ENCODE measurements around the gene ING3. TPM values are rescaled to one million over a fixed set of nuclear protein-coding genes. Genes with fewer than 3 reads are reported as not detected.

The ING3 gene
- total RNA-seq, 1 experiment from 2014 or later = 9.6 TPM

DNA sequence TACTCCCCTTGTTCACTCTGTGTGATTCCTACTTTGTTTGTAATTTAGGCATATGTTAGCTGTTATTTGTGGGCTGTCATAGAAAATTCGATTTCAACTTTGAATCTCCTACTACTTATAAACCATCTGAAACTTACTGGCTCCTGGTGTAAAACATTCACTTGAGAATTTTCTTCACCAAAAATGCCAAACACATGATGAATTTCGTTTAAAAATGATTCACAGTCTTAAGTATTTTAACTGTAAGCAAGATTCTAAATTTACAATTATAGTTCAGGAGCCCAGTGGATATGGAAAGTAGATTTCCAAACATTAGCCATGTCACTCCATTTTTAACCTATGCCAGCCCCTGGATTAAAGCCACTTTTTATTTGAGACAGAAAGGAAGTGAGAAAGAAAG lies 41.0 kb downstream of the ING3 start:
- no peaks in the 10 kb centered on the region for H3K9me3 Mint-ChIP-seq (ENCODE audit: low read depth, unreplicated experiment)
- no peak for DNase-seq
- H3K27me3 Mint-ChIP-seq (ENCODE audit: unreplicated experiment) = no peaks in the 10 kb centered on the region
- BruUV-seq (replicated peaks) = no TSS peak
- H3K27ac Mint-ChIP-seq (ENCODE audit: unreplicated experiment) = no peak overlapping the region
- no peak overlapping the region for H3K4me3 Mint-ChIP-seq (ENCODE audit: low read depth, unreplicated experiment)
- no peak for TF ChIP-seq CTCF (IDR thresholded peaks at IDR 0.05; ENCODE audit: unreplicated experiment)
- CTCF ChIA-PET = no interaction called here
- intact Hi-C loops (cut with micrococcal nuclease; ENCODE audit: unreplicated experiment) = no loop called here
- peaks cover 37% of the 10 kb centered on the region for H3K4me1 Mint-ChIP-seq (ENCODE audit: low read depth, unreplicated experiment)
- peaks cover 6% of the 10 kb centered on the region for H3K36me3 Mint-ChIP-seq (ENCODE audit: insufficient read depth, unreplicated experiment)

DNA sequence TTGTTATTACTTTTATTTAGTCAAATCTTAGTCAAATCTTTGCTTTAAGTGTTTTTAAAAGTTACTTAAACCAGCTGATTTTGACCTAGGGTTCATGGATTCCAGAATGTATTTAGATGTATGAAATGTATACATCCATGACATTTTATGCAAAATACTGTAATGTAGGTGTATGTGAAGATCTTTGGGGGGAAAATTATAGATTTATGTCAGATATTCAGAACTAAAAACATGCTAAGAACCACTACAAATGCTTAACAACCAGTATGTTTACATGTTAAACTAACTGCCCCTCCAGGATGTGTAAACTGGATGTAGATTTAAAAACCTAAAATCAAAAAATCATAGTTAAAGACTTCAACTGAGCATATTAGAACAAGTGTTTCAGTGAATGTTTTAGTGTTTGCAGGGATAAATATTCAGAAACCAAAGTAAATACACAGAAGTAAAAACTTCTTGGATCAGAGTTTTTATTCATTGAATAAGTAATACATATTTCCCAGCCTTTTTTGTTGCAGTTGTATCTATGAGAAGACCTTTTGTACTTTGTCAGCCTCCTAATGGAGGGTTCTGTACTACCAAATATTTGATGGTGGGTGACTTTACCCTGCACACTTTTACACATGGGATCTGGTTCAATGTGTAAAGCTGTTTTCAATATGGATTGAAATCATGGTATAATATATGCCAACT lies 41.8 kb downstream of the ING3 start:
- no peak for TF ChIP-seq CTCF (IDR thresholded peaks at IDR 0.05; ENCODE audit: unreplicated experiment)
- H3K9me3 Mint-ChIP-seq (ENCODE audit: low read depth, unreplicated experiment) = no peaks in the 10 kb centered on the region
- peaks cover 41% of the 10 kb centered on the region for H3K4me1 Mint-ChIP-seq (ENCODE audit: low read depth, unreplicated experiment)
- no peaks in the 10 kb centered on the region for H3K27me3 Mint-ChIP-seq (ENCODE audit: unreplicated experiment)
- CTCF ChIA-PET = no interaction called here
- no peak overlapping the region for H3K27ac Mint-ChIP-seq (ENCODE audit: unreplicated experiment)
- H3K4me3 Mint-ChIP-seq (ENCODE audit: low read depth, unreplicated experiment) = no peak overlapping the region
- intact Hi-C loops (cut with micrococcal nuclease; ENCODE audit: unreplicated experiment) = no loop called here
- peaks cover 6% of the 10 kb centered on the region for H3K36me3 Mint-ChIP-seq (ENCODE audit: insufficient read depth, unreplicated experiment)
- BruUV-seq (replicated peaks) = no TSS peak
- no peak for DNase-seq

- peaks cover 35% of the 10 kb centered on the region for H3K4me1 Mint-ChIP-seq (ENCODE audit: low read depth, unreplicated experiment)
- no peaks in the 10 kb centered on the region for H3K9me3 Mint-ChIP-seq (ENCODE audit: low read depth, unreplicated experiment)
- DNase-seq = no peak
- H3K4me3 Mint-ChIP-seq (ENCODE audit: low read depth, unreplicated experiment) = no peak overlapping the region
- H3K27ac Mint-ChIP-seq (ENCODE audit: unreplicated experiment) = no peak overlapping the region
- intact Hi-C loops (cut with micrococcal nuclease; ENCODE audit: unreplicated experiment) = no loop called here
- no peaks in the 10 kb centered on the region for H3K27me3 Mint-ChIP-seq (ENCODE audit: unreplicated experiment)
- no peak for TF ChIP-seq CTCF (IDR thresholded peaks at IDR 0.05; ENCODE audit: unreplicated experiment)
- peaks cover 6% of the 10 kb centered on the region for H3K36me3 Mint-ChIP-seq (ENCODE audit: insufficient read depth, unreplicated experiment)
- BruUV-seq (replicated peaks) = no TSS peak
- CTCF ChIA-PET = no interaction called here
Measured at GRCh38 chr7:120992965-120993494, 42.5 kb downstream of the ING3 start.

GRCh38 chr7:120993553-120994191 lies 43.1 kb downstream of the ING3 start:
- BruUV-seq (replicated peaks) = no TSS peak
- H3K4me1 Mint-ChIP-seq (ENCODE audit: low read depth, unreplicated experiment) = peaks cover 29% of the 10 kb centered on the region
- peaks cover 1% of the 10 kb centered on the region for H3K36me3 Mint-ChIP-seq (ENCODE audit: insufficient read depth, unreplicated experiment)
- no peak for TF ChIP-seq CTCF (IDR thresholded peaks at IDR 0.05; ENCODE audit: unreplicated experiment)
- CTCF ChIA-PET = no interaction called here
- DNase-seq = no peak
- no peak overlapping the region for H3K27ac Mint-ChIP-seq (ENCODE audit: unreplicated experiment)
- no peak overlapping the region for H3K4me3 Mint-ChIP-seq (ENCODE audit: low read depth, unreplicated experiment)
- no peaks in the 10 kb centered on the region for H3K9me3 Mint-ChIP-seq (ENCODE audit: low read depth, unreplicated experiment)
- no peaks in the 10 kb centered on the region for H3K27me3 Mint-ChIP-seq (ENCODE audit: unreplicated experiment)
- intact Hi-C loops (cut with micrococcal nuclease; ENCODE audit: unreplicated experiment) = no loop called here
